K562 (cell line): ENCODE results near the gene ZNF791. TPM values are rescaled to one million over a fixed set of nuclear protein-coding genes. Genes with fewer than 3 reads are reported as not detected.

Experiments used
- BACH1 ChIP-seq: fragments of 200-800 bp; sonication (Bioruptor generic); IDR thresholded peaks from 2 replicates; pipeline ENCODE4 v1.6.1; 2016; ENCODE audit warnings: missing genetic modification characterization, missing compliant biosample characterization
- KDM5B ChIP-seq: fragments of 200-600 bp; sonication (generic); IDR thresholded peaks from 2 replicates; pipeline ENCODE4 v1.6.1; 2012; ENCODE audit warnings: low read depth, mild to moderate bottlenecking, moderate library complexity, low read length, control low read depth, inconsistent platforms; ENCODE audit not compliant: insufficient replicate concordance
- MAZ ChIP-seq, 2 experiments: fragments of 450-650 bp in 1 of 2; sonication (generic) in 1 of 2; formaldehyde crosslinking; IDR thresholded peaks in 1 of 2; conservative IDR thresholded peaks in 1 of 2; 2 replicates each; pipeline versions ENCODE4 v1.4.0 to v1.5.0; 2020; ENCODE audit warnings: mild to moderate bottlenecking in 1 of 2, missing genetic modification reagents in 1 of 2
- MYNN ChIP-seq, 2 experiments: sonication (generic); formaldehyde crosslinking in 1 of 2; IDR thresholded peaks; 2 replicates each; pipeline versions ENCODE4 v1.5.0 to v1.6.1; 2016 to 2020; ENCODE audit warnings: antibody characterized with exemption in 1 of 2, missing genetic modification reagents in 1 of 2
- NR2F6 ChIP-seq: fragments of 450-650 bp; formaldehyde crosslinking; IDR thresholded peaks from 2 replicates; pipeline ENCODE4 v1.4.0; 2020; ENCODE audit warnings: mild to moderate bottlenecking
- POLR2A ChIP-seq: fragments of 450-650 bp; conservative IDR thresholded peaks from 2 replicates; pipeline ENCODE4 v1.6.1; 2016
- POLR2G ChIP-seq: fragments of 200-400 bp; formaldehyde crosslinking; IDR thresholded peaks from 2 replicates; pipeline ENCODE4 v1.6.1; 2017; ENCODE audit warnings: low read depth, mild to moderate bottlenecking, antibody characterized with exemption, low read length, moderate library complexity
- ZFPM2 ChIP-seq: fragments of 250-450 bp; sonication (Bioruptor Pico); IDR thresholded peaks from 2 replicates; pipeline ENCODE4 v1.5.1; 2022; ENCODE audit warnings: mild to moderate bottlenecking
- ZNF184 ChIP-seq: sonication (generic); formaldehyde crosslinking; IDR thresholded peaks from 2 replicates; pipeline ENCODE4 v1.5.0; 2020; ENCODE audit warnings: missing genetic modification reagents
- polyA plus RNA-seq, 8 experiments: library from polyadenylated mRNA; depleted of rRNA in 4 of 8; stranded (reverse) in 5 of 8; unstranded in 3 of 8; fragments of >200 nt; fragmentation: Nextera tagmentation in 2 of 8; fragmentation: Illumina TruSeq in 1 of 8; extraction: Ambion mirVana in 2 of 8; extraction: Trizol in 1 of 8; gene quantifications; 2 replicates each; pipeline versions ENCODE4 v1.2.1 to v1.2.3, GENCODE V29; 2011 to 2014; ENCODE audit warnings: inconsistent platforms in 1 of 8, missing spikeins in 1 of 8
- total RNA-seq, 7 experiments: library from RNA; depleted of rRNA in 6 of 7; stranded (reverse); fragments of >200 nt in 6 of 7; fragmentation: Illumina TruSeq in 2 of 7; extraction: Trizol in 2 of 7; gene quantifications; 2 replicates each; pipeline versions ENCODE4 v1.2.1 to v1.2.3, GENCODE V29; 2011 to 2021; ENCODE audit warnings: low replicate concordance in 1 of 7
- TF ChIP-seq, protein P1 (sequence below): fragments of 450-650 bp; formaldehyde crosslinking; conservative IDR thresholded peaks from 2 replicates; pipeline ENCODE4 v1.4.0; 2022; ENCODE audit warnings: mild to moderate bottlenecking, missing genetic modification characterization

ZNF791 gene
- total and polyA plus RNA-seq, 9 of the 15 experiments (the other 6 are each of a cell fraction or from before 2014, with no cell fraction given) = 7.8 to 22.7 (median 13.1) TPM

DNA sequence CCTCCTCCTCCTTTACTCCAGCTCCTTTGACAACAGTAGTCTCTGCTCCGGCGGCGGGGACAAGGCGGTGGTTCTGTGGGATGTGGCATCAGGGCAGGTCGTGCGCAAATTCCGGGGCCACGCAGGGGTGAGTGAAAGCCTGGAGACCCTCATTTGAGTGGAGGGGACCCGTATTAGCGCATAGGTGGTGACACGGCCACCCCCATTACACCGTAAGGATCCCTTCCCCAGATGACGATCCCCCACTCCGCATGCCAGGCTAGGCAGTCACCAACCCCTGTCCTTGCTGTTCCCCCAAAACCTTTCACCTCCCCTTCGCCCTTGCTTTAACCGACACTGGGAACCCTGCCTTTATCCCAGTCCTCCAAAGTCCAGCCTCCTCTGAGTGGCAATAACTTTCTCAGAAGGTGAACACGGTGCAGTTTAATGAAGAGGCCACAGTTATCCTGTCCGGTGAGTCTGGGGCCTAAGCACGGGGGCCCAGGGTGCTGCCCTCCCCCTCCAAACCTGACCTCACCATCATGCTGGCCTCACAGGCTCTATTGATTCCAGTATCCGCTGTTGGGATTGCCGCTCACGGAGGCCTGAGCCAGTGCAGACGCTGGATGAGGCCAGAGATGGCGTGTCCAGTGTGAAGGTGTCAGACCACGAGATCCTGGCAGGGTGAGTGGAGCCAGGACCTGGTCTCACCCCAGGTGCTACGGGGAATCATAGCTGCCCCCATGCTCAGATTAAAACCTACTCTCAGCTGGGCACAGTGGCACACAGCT is 59.6 kb downstream of the ZNF791 start (continued):
- peak; percentile 40; the same call in 1 of the 2 replicates for TF ChIP-seq POLR2A
- no peak for TF ChIP-seq ZNF184 (CRISPR knock-in tag)
- TF ChIP-seq KDM5B = peak; percentile 12
- TF ChIP-seq ZFPM2 (CRISPR knock-in tag) = no peak
- peak; percentile 60 for TF ChIP-seq POLR2G
- TF ChIP-seq, protein P1, sequence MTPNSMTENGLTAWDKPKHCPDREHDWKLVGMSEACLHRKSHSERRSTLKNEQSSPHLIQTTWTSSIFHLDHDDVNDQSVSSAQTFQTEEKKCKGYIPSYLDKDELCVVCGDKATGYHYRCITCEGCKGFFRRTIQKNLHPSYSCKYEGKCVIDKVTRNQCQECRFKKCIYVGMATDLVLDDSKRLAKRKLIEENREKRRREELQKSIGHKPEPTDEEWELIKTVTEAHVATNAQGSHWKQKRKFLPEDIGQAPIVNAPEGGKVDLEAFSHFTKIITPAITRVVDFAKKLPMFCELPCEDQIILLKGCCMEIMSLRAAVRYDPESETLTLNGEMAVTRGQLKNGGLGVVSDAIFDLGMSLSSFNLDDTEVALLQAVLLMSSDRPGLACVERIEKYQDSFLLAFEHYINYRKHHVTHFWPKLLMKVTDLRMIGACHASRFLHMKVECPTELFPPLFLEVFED (CRISPR knock-in tag) = 0 out of 2 replicates have a peak, but pooled peaks have one; percentile 16
- peak; percentile 20; the same call in 1 of the 2 replicates for TF ChIP-seq MYNN (IDR thresholded peaks at IDR 0.05)
- TF ChIP-seq MYNN (CRISPR knock-in tag; IDR thresholded peaks at IDR 0.05) = no peak
- TF ChIP-seq BACH1 (tag) = no peak
- TF ChIP-seq NR2F6 (CRISPR knock-in tag) = 0 out of 2 replicates have a peak, but pooled peaks have one; percentile 52
- TF ChIP-seq MAZ (CRISPR knock-in tag; conservative IDR thresholded peaks at IDR 0.05 in 1 of 2, IDR thresholded peaks at IDR 0.05 in 1 of 2) = 0 out of 4 replicates have a peak, but pooled peaks of 1 of the 2 experiments have one; percentile 27
